8988T (cell line): ENCODE results near the gene FRS2.

Source experiments
- DNase-seq: peaks from one replicate; pipeline ENCODE4 v3.0.0; 2011

The FRS2 gene

DNA sequence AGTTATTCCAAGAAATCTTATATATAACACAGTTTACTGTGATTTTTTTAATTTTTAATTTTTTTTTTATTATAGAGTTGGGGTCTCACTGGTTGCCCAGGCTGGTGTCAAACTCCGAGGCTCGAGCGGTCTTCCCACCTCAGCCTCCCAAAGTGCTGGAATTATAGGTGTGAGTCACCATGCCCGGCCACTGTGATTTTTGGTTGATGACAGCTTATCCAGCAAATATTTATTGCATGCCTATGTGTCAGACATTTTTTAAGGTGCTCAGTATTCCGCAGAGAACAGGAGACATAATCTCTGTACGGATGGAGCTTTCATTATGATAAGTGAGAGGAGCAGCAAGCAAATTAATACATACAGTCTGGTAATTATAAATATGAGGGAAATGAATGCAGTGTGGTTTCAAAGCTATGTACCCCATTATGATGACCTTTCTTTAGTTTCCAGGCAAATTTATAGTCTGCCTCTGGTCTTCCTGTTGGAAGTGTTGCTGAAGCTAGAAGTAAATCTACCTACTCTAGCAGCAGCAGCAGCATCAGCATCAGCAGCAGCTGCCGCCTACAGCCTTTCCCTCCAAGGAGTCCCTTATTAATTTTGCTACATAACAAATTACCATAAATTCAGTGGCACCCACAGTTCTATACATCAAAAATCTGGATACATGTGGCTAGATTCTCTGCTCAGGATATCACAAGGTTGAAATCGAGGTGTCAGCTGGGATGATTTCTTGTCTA, 32.3 kb downstream of the FRS2 start:
- DNase-seq, result no peak

- DNase-seq, result no peak
Observed at GRCh38 chr12:69508091-69508490, 37.9 kb downstream of the FRS2 start.

- no peak for DNase-seq
Observed at GRCh38 chr12:69508621-69509020, 38.4 kb downstream of the FRS2 start.

- DNase-seq, result no peak
Observed at GRCh38 chr12:69509308-69509736, 39.1 kb downstream of the FRS2 start.

DNA sequence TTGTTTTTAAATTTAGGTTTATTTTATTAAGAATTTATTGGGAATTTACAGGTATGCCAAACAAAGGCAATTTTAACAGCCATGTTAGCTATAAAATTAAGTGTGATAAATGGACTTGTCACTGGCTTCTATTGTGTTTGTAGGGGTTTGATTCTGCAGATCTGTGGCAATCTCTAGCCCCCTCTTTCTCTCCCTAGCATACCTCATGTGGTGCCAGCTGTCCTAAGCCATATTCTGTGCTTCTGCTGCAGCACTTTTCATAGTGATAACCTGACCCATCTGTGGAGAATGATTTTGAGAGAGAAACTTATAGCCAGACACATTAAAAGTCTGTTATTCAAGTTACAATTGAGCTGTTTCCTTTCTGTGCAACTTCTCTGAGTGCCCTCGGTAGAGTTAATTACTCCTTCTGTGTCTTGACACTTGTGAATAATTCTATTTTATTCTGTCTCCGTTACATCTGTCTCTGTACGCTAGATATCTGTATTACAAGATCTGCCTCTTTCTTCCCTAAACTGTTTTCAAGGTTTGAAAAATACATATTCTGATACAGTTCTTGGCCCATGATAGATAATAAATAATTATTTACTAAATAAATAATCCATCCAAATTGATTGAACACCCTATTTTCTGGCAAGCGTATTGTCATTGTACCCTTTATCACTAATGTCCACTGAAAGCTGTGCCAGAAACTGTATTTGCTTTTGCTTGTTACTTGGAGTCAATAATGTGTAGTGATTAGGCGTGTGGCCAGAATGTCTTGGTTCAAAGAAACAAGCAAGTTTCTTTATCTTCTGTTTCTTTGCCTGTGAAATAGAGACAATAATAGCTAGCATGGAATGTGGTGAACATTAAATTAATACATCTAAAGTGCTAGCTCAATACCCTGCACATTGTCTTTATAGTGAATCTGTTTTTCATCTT, 40.0 kb downstream of the FRS2 start:
- DNase-seq, result no peak

- no peak for DNase-seq
Observed at GRCh38 chr12:69511016-69511415, 40.8 kb downstream of the FRS2 start.

- DNase-seq, result no peak
Observed at GRCh38 chr12:69511469-69512267, 41.5 kb downstream of the FRS2 start.

DNA sequence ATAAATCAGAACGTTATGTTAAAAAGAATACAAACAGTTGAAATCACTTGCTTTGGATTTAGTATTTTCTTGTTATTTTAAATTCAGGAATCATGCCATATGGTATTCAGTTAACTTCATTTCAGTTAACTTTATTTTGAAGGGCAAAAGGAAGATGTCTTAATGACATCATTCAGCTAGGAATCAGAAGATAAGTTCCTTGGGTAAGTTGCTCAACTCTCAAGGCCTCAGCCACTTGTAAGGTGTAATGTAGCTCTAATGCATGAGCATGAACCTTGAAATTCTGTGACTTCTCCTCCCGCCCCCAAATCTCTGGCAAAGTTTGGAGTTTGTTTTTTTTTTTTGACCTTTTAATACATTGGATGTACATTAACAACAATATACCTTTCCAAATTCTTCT, 42.6 kb downstream of the FRS2 start:
- no peak for DNase-seq

- DNase-seq, result no peak
Observed at GRCh38 chr12:69513297-69513696, 43.1 kb downstream of the FRS2 start.

GRCh38 chr12:69514111-69514510, 43.9 kb downstream of the FRS2 start:
- no peak for DNase-seq

- no peak for DNase-seq
Observed at GRCh38 chr12:69514845-69515244, 44.7 kb downstream of the FRS2 start.

DNA sequence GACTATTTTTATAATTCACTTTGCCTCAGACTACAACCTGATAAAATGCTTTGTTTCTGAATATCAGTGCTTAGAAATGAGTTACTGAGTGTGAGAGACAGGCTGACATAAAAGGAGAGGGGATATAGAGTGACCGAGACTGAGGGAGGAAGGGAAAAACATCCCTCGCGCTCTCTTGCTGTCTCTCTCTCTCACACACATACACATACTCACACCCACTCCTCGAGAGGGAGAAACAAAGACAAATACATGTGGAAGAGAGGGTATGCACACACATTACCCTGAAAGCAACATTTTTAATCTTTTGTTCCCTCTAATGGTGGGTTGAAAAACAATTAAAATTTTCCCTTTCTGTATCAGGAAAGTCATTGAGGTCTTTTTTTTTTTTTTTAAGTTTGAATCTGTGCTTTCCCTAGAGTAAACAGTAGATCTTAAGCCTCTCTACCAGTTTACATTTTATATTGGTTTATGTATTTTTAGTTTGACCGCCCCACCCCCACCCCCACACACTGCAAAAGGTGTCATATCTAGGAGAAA, 45.3 kb downstream of the FRS2 start:
- DNase-seq, result no peak

DNA sequence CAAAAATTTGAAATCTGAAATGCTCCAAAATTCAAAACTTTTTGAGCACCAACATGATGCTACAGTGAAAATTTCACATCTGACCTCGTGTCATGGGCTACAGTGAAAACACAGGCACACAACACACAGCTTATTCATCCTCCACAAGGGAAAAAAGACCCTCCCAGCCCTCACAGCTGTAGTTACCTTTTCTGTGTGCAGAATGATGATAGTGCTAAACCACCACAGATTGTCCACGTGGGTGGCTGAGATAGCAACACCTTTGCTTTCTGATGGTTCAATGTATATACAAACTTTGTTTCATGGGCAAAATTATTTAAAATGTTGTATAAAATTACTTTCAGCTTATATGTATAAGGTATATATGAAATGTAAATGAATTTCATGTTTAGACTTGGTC, 46.8 kb downstream of the FRS2 start:
- DNase-seq, result no peak

- no peak for DNase-seq
Observed at GRCh38 chr12:69517406-69517805, 47.2 kb downstream of the FRS2 start.

DNA sequence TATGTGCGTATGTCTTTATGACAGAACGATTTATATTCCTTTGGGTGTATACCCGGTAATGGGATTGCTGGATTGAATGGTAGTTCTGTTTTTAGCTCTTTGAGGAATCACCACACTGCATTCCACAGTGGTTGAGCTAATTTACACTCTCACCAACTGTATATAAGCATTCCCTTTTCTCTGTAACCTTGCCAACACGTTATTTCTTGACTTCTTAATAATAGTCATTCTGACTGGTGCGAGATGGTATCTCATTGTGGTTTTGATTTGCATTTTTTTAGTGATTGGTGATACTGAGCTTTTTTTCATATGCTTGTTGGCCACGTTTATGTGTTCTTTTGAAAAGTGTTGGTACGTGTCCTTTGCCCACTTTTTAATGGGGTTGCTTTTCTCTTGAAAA, 49.7 kb downstream of the FRS2 start:
- no peak for DNase-seq

- DNase-seq, result no peak
Observed at GRCh38 chr12:69523433-69524330, 53.5 kb downstream of the FRS2 start.

DNA sequence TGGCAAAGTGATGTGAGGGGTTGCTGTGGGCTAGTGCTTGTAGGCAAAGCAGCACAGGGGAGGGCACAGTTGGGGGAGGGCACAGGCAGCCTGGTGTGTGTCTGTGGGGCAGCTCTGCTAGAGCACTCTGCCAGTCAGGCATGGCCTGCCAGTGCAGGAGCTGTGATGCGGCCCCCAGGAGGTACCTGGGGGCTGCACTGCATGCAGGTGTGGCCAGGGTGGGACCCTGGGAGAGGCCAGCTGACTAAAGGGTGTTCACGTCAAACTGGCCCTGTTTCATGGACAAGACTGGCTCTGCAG, 54.1 kb downstream of the FRS2 start:
- no peak for DNase-seq

DNA sequence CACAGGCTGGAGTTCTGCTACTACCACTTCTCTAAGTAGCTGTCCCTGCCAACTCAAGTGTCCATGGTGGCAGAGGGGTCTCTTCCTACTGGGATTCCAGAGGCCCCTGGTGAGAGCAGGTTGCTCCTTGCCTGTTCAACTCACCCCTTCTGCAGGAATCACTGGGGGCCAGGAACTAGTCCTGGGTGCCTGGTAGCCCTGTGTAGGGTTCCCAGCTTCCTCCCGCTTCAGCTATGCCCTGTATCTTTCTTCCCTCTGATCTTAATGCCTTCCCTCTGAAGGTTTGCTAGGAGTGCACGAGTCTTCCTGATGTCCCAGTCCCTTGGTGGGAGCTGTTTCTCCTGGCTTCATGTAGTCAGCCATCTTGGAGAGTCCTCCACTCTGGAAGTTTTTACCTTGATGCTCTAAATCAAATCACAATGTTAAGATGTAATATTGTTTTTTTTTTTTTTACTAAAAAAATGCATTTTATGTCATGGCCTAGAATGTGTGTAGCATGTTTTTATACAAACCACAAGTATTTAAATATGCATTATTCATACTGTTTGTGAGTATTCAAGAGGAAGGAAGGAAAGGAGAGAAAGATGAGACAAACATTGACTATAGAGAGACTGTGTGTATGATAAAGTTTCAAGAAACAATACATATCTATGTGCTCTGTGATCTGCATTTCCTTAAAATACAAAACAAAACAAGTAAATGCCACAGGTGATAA, 54.7 kb downstream of the FRS2 start:
- no peak for DNase-seq

- no peak for DNase-seq
Observed at GRCh38 chr12:69527506-69528272, 57.5 kb downstream of the FRS2 start.

GRCh38 chr12:69529021-69529420, 58.8 kb downstream of the FRS2 start:
- DNase-seq, result no peak

- DNase-seq, result no peak
Observed at GRCh38 chr12:69533844-69534243, 63.7 kb downstream of the FRS2 start.
